HG03066 (cell line): ENCODE measurements around the gene ZNF511.

Experiments used
- ATAC-seq: cut with Tn5 transposase; IDR thresholded peaks from one replicate; pipeline ENCODE4 v1.9.1; 2021; ENCODE audit warnings: low read depth; ENCODE audit not compliant: unreplicated experiment

Gene ZNF511

DNA sequence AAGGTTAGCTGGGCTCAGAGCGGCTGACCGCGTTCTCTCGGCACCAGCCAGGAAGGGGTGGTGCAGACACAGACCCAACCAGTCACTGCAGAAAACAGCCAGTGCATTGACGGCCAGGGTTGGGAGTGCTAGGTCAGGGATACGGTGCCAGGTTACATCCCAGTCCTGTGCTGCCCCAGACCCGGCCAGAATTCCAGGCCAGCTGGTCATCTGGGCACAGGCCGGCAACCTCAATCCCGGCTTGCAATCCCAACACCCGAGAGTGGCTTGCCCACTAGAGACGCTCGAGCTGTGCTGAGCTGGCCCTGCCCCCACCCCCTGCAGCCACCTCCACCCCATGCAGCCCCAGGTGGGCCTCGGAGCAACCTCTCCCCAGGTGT, 42.2 kb downstream of the ZNF511 start:
- no peak for ATAC-seq

DNA sequence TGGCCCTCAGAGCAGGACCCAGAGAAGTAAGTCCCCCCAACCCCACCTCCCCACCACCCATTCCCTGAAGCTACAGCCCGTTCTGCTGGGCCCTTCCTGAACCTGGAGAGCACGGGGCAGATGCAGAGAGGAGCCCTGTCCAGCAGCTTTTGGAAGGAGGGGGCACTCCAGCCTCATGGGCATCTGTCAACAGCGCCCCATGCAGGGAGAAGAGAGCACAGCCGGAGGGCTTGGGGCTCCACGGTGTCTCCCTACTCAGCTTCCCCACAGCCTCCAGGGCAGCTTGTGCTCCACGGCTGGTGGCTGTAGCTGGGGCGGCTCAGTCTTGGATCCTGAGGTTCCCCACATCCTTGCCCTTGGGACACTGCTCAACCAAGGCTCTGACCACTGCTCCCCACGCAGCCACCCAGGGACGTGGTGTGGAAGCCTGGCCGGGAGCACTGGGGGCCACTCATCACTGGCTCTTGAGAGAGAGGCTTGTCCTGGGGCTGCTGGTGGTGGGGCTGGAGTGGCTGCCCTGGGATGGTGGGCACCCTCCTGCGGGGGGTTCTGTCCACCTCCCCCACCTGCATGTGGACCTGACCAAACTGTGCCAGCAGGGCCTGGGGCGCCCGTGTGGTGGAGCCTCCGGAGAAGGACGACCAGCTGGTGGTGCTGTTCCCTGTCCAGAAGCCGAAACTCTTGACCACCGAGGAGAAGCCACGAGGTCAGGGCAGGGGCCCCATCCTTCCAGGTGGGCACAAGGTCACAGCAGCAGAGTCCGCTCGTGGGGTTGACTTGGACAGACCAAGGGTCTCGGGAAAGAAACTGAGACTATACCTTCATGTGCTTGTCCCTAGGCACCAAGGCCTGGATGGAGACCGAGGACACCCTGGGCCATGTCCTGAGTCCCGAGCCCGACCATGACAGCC, 42.9 kb downstream of the ZNF511 start:
- ATAC-seq: no peak

DNA sequence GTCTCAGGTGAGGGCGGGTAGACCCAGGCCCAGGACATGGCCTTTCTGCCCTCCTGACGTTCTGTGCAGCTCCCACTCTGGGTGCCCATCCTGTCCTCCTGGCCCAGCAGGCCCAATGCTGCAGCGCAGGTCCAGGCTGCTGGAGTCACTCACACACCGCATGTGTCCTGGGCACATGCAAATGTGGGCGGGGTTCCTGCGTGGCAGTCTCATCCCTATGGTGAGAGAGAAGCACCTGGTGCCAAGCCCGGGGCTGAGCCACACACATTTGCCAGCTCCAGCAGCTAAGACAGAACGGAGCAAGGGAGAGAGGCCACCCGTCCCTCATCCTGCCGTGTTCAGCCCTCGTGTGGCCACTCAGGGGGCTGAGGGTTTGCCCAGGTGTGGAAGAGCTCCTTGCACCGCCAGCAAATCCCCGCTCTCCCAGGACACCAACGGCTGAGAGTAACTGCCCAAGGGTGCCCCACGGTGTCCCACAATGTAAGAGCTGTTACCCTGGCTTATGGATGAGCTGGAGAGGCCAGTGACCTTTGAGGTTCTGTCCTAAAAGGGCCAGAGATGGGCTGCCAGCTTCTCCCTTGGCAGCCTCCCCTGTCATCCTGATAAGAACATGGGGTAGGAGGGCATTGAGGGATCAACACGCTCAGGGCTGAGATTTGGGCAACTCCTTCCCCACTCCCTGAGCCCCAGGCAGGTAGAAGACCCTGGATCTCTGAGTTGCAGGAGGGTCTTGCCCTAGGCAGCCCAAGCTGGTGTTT, 44.7 kb downstream of the ZNF511 start:
- ATAC-seq: no peak

DNA sequence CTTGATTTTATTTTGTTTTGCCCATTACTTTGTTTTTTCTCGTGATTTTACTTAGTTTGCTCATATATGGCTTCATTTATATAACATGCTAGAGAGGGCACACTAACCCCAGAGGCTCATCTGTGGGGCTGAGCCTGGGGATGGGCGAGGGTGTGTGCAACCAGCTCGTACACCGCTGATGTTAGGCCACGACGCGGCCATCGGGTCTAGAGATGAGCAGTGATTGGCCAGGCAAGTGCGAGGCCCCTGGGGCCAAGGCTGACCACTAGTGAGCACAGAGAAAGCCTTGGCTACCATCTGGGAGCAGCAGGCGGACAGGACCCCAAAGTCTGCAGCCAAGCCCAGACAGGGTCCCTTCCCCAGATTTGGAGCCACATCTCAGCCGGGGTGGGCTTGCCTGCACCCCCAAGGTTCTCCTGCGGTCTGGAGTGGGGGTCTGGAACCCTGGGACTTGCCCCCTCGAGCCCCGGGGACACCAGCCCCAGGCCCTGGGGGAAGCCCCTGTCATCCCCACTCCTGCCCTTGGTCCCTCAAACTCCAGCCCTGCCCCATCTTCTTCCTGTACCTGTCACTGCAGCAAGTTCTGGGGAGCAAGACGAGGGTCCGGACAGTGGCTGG, 45.4 kb downstream of the ZNF511 start:
- ATAC-seq: no peak

DNA sequence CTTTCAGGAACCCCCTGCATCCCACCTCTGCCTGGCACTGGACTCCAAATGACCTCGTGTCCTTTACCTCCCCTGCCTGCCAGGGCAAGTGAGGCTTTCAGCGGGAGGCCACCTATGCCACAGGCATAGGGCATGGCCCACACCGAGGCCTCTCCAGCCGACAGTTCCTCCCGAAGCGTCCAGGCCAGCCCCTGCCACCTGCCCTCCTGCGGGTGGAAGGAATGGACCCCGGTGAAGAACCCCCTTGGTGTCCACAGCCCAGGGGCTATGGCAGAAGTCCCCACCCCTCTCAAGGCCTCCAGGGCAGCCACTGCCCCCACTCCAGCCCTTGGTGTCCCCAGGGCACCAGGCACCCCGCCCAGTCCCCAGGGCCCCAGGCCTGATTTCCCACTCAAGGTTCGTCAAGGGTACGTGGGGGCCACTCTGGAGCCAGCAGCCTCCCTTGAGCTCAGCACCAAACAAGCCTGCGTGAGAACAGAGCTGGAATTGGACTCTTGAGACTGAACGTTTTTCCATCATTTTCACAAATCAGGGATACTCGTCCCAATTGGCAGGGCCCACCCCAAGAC, 46.0 kb downstream of the ZNF511 start:
- ATAC-seq: no peak

DNA sequence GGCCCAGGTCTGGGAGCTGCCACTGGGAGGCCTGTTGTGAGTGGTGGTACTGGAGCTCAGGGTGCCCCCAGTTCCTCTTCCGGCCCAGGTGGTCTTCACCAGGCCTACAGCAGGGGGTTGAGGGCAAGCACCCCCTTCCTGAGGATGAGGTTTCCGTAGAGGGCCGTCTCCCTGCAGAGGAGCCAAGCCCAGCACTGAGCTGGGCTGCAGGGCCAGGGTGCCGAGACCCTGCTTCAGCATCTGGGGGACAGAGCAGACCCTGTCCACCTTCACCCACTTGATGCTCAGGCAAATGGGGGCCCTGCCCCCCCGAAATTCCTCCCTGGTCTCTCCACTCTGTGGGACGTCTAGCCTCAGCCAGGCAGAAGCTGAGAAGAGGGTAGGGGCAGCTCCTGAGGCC, 46.6 kb downstream of the ZNF511 start:
- ATAC-seq: no peak

DNA sequence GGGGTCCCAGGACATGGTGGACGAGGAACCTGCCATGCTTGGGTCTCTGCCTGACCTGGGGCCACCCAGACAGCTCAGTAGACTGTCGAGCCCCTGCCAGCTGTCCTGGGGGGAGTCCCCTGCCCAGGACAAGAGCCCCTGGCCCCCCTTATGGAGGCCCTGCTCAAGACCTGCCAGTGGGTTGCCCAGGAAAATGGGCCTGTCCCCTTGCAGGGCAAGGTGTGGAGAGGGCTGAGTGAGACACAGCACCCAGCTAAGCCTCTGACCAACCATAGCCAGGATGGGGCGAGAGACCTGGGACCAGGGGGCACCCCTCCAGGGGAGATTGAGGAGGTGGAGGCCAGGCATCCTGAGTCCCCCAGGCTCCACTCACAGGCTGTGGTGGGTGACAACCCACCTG, 47.3 kb downstream of the ZNF511 start:
- no peak for ATAC-seq

DNA sequence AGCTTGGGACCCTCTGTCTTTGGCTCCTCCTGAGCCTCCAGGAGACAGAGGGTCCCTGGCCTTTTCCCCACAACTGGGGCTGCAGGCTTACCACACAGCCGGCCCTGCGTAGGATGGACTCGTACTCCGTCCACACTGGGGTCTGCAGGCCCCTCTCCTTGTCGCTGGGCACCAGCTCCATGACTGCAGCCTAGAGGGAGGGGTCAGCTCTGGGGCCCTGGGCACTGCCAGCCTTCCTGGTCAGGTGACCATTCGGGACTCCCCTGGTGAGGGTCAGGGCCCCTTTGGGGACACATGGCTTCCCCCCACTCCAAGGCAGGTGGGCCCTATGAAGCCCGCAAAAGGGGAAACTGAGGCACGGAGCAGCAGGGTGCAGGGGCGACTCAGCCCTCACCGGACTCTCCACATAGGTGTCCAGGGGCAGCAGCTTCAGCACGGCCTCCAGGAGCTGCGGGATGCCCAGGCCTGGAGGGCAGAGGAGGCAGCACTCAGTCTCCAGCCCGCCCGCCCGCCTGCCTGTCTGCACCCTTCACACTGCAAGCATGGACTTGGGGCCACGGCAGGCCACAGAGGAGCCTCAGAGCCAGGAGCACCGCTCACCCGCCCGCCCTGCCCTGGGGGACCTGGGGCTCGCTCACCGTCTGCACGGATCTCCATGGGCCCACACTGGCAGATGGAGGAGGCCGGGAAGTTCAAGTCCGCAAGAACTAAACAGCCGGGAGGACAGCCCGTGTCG, 48.0 kb downstream of the ZNF511 start:
- no peak for ATAC-seq

DNA sequence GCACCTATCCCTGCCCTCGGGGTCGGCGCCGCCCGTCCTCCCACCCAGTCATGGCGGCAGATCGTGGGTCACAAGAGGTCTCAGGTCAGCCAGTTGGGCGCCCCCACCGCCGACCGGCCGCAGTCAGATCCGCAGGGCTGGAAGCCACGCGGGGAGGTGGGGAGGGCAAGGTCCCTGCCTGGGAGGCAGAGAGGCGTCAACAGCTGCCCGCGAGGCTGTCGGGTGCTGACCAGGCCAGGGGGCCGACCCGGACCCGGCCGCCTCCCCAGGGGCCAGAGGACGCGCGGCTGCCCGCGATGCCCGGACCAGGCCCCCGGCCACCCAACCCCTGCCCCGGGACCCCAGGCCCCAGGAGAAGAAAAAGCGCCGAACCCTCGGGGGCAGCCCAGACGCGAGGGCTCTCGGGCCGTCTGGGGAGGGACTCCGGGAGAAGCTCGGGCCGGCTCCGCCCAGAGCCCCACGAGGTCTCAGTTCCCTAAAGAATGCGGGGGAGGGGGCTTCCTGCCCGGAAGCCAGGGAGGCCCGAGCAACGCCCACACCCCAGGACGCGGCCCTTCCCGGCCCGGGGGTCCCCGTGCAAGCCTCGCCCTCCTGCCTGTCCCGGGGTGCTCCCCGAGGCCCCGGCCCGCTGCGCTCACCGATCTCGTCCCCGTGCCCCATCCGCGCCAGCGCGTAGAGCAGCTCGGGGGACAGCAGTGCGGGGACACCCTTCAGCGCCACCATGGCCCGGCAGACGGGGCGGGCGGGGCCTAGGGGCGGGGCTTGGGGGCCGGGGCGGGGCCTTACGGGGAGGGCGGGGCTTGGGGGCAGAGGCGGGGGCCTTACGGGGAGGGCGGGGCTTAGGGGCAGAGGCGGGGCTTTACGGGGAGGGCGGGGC, 48.8 kb downstream of the ZNF511 start, which contains the start of gene FUOM:
Gene FUOM, minus strand, starts transcription at position 735 of the 877 bp plus-strand sequence. Its CDS starts 12 bp downstream, at position 723.
- peak; percentile 70 for ATAC-seq

DNA sequence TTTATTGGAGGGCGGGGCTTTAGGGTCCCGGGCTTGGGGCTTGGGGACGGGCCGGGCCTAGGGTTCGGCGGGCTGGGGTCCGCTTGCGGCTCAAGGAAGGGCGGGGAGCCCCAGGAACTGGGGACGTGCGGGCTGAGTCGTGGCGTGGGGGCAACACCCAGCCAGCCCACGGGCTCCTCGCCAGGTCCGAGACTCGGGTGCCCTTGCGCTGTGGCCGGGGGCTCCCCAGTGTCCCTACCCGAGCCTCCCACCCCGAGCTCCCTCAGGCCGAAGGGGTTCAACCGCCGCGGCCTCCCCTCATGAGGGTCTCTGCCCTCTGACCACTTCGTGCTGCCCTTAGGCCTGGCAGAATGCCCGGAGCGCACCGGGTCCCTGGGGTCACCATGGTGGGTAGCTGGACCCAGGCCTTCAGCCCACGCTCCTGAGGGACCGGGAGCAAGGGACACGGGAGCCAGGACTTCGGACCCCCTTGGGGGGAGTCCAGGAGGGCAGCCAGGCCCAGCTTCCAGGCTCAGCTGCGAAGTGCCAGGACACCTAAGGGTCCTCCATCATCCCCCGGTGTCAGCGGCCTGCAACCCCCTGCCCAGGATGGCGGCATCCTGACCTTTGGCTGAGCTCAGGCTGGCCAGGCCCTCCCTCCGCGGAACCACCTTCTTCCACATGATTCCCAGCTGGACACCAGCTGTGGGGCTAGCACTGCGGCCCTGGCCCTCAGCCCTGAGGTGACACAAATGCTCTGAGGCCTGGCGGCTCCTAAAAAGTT, 49.6 kb downstream of the ZNF511 start:
- no peak for ATAC-seq

DNA sequence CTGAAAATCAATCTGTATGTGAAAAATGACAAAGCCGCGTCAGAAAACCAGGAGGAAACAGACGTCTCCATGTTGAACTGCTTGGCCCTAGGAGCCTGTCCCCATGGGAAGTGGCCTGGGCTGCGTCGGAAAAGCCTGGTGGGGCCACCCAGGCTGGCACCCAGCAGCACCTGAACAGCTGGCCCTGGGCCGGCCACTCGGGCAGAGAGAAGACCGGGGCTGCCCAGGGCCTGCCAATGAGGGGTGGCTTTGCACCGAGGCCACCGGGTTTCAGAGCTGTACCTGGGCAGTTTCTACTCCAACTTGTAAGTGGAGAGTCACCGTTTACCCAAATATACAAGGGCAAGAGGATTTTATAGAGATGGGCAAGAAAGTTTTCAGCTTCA, 50.2 kb downstream of the ZNF511 start:
- ATAC-seq: no peak

DNA sequence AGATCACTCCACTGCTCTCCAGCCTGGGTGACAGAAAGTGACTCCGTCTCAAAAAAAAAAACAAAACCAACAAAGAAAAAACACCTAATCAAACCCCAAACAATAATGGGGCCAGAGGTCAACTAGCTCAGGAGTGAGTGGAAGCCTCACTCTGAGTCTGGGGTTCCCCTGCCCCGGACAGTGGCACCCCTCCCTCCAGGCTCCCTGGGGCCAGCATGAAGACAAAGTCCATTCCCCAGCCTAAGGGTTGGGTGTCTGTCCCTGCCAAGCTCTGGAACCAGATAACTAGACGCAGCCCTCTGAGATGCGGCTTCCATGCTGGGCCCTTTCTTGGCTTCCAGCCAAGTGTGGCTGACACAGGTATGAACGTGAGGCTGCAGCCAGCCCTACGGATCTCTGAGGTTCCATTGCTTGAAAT, 50.8 kb downstream of the ZNF511 start:
- no peak for ATAC-seq

DNA sequence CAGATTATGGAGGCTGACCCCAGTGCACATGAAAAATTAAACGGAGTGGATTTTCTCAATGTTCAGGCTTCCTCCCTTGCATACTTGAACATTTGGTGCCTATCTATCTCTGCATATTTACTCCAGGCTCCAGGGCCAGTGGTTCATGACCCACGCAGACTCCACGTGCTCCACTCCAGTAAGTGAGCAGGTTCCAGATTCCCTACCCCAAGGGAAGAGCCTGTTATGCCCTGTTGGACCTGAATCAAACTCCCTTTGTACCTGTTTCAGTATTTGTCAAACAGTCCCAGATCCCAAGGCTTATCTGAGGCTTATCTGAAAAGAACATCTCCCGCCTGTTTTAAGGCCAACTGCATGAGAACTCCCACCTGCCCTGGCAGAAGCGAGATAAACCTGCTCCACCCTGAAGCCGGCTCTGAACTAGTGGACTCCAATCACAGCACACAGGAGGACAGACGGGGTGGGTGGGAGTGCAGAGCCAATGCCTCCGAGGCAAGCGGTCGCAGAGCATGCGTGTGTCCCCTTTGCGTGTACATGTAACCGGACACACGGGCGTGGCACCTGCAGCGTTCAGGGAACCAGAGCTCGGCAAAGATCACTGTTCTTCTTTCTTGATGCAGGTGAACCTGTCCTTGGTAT, 51.4 kb downstream of the ZNF511 start:
- ATAC-seq: no peak

DNA sequence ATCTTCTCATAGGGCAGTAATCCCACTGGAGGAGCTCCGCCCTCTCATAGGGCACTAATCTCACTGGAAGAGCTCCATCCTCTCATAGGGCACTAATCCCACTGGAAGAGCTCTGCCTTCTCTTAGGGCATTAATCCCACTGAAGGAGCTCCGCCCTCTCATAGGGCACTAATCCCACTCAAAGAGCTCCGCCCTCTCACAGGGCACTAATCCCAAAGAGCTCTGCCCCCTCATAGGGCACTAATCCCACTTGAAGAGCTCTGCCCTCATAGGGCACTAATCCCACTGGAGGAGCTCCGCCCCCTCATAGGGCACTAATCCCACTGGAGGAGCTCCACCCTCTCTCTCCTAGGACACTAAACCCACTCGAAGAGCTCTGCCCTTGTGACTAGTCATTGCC, 52.5 kb downstream of the ZNF511 start:
- no peak for ATAC-seq

DNA sequence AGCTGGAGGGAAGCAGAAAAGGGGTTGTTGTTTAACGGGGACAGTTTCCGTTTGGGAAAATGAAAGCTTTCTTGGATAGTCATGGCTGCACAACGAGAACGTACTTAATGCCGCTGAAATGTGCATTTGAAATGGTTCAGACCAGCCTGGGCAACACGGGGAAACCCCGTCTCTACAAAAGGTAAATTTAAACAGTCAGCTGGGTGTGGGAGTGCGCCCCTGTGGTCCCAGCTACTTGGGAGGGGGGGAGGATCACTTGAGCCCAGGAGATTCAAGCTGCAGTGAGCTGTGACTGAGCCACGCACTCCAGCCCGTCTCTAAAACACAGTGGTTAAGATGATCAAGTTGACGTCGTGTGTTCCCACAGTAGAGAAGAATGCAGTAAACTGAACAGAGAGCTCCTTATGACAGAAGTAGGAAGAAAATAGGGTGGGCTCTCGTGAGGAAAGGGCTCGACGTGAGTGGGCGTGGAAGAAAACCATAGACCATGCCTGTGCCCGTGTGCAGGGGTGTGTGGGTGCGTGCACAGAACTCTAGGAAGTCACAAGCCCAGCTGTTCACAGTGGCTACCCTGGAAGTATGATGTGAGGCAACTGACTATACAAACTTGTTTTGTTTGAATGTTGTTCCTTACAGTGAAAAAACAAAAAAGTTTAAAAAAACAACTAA, 53.2 kb downstream of the ZNF511 start:
- no peak for ATAC-seq
